GM15510 (cell line): ENCODE data around the gene PNO1.

Experiments
- POLR2A ChIP-seq: IDR thresholded peaks from 3 replicates; pipeline ENCODE4 v1.6.1; 2011; ENCODE audit warnings: borderline replicate concordance; ENCODE audit not compliant: insufficient read length; ENCODE audit errors: extremely low read depth

Gene PNO1

GRCh38 chr2:68177541-68177940 lies 19.9 kb downstream of the PNO1 start:
- no peak for TF ChIP-seq POLR2A

DNA sequence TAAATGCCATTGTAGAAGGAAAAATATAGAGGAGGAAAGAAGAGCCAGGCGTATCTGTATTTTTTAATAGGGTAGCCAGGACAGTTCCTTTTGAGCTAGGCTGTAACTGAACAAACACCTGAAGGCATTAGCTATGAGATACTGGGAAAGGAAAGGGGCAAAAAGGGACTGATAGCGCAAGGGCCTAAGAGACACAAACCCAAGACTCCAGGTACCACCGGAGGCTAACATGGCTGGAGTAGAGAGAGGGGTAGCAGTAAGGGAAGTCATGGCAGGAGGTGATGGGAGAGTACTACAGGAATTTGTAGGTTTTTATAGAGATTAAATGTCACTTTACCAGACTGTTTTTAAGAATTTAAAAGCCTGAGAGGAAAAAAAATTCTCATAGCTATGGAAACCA lies 20.7 kb downstream of the PNO1 start:
- no peak for TF ChIP-seq POLR2A

DNA sequence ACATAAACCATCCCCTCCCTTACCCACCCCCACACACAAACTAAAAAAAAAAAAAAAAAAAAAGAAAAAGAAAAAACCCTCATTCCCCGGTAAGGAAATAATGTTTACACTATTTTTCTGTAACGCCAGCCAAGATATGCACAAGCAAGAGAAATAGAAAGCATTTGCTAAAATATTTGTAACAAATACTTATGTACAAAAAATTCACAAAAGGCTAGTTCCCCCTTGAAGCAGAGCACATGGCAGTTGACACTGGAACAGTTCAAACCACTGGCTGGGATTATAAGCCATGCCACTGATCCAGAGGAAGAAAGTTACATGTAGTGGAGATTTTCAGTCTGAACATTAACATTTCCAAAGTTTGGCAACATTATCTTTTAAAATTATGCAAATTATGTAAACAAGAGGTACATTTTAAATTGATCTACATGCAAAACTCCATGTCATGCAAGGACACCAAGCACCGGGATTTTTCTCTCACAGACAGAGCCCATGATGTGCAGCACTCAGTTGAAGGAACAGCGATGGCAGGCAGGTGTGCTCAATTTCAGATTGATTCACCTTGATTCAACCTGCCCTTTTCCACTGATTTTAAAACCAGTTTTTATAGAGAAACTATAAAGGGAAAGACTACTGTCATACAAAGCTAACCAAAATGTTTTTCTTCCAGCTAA lies 21.4 kb downstream of the PNO1 start:
- no peak for TF ChIP-seq POLR2A

GRCh38 chr2:68182902-68183301 lies 25.2 kb downstream of the PNO1 start:
- no peak for TF ChIP-seq POLR2A

DNA sequence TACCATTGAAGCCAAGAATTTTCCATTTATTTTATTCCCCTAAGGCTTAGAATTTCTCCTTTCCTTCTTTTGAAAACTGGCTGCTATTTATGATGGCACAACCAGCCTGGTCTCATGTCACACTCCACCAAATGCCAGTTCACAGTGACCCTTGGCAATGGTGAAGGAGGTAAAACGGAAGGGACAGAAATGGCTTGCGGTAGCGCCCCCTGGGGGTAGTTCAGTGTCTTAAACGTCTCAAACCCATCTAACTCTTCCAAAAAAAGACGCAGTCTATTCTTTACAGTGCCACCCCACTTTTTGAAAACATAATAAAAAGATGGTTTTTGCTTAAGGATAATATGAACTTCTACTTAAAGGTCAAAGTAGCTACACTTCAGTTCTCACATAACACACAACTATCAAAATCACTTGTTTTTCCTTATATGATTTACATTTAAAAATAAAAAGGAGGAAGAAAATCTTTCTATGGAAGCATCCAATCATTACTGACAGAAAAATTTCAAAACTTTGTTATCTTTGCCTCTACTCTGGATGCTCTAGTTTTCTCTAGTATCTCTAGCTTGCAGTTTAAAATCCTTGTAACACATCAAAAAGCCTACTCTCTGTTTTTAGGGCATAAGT lies 28.0 kb downstream of the PNO1 start:
- TF ChIP-seq POLR2A: no peak

DNA sequence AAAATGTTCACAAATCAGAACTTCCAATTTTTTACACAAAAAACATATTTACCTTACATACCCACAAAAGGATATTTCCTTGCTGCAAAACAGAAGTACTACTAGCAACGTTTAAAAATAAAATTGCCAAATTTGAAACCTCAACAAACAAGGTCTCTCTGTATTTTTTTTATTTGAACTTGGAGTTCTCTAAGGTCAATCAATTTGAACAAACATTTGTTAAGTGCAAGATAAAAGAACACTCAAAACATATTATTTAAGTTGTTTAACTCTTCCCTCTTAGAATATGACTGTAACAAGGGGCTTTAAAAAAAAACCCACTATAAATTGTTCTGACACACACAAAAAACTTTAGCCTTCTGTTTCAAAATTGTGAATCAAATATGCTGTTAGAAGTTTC lies 29.6 kb downstream of the PNO1 start:
- no peak for TF ChIP-seq POLR2A

DNA sequence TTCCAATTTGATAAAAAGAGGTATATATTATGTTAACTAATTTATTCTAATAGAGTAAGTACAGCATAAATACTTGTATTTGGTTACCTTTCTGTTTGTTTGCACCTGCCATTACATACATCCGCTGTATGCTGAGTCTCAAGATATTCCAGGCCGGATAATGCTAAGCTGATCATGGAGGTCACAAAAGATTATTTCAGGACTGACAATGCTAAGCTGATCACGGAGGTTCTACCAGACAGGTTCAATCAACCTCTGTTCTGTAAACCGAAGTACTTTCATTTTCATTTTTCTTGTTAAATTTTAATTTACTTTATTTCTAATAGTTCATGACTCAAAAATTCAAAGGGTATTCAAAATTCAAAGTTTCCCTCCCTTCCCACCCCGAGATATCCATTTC lies 31.1 kb downstream of the PNO1 start:
- TF ChIP-seq POLR2A: no peak

- TF ChIP-seq POLR2A: no peak
Observed at GRCh38 chr2:68189991-68190784, 32.5 kb downstream of the PNO1 start.

- TF ChIP-seq POLR2A: no peak
Observed at GRCh38 chr2:68190991-68191731, 33.5 kb downstream of the PNO1 start.

DNA sequence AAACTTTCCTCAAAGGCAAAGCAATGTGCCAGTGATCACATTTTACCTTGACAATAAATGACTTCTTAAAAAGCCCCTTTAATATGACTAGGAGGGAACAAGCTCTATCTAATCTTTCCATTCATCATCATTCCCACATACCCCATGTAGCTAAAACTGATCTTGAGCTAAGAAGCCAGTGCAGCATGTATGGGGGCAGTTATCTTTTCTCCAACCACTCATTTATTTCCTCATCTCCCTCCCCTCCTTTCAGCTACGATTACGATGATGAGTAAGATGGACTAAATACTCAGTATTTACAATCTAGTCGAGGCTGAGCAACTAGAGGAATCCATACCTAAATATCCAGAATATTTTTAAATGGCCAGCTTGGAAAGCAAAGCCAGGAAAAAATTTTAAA lies 35.5 kb downstream of the PNO1 start:
- no peak for TF ChIP-seq POLR2A

GRCh38 chr2:68193787-68194372 lies 36.2 kb downstream of the PNO1 start:
- no peak for TF ChIP-seq POLR2A

GRCh38 chr2:68195096-68195495 lies 37.4 kb downstream of the PNO1 start:
- TF ChIP-seq POLR2A: no peak

- TF ChIP-seq POLR2A: no peak
Observed at GRCh38 chr2:68196120-68196716, 38.5 kb downstream of the PNO1 start.

DNA sequence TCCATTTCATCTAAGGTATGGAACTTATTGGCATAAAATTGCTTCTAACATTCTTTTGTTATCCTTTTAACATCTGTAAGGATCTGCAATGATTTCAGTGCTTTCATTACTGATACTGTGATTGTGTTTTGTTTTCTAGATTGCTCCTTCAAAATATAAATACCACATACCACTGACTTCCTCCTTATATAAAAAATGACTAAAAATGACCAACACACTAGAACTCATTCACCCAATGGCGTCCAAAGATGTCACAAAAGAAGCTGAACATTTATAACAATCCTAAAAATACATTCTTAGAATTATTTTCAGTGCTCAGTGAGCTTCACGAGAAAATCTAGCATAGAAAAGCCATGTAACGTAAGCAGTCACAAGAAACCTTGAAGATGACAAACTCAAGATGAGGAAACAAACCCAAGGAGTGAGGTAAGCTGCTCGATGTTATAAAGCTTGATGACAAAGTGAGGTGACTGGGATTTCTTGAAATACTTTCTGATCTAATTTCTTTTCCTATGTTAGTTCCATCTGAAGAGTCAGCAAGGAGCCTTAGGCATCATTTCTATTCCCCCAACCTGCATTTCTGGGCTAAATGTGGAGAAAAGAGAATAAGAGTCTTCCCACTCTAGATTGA lies 42.6 kb downstream of the PNO1 start:
- TF ChIP-seq POLR2A: no peak
